ENCODE measurements around the gene FOXK1. TPM values are rescaled to one million over a fixed set of nuclear protein-coding genes. Genes with fewer than 3 reads are reported as not detected.

Gene FOXK1
- total RNA-seq, 4 donors from 2014 or later = 9.6 to 35.0 (median 12.5) TPM

- no peak for TF ChIP-seq CTCF (IDR thresholded peaks at IDR 0.05; ENCODE audit: low read depth)
Observed at GRCh38 chr7:4760952-4761351, 78.9 kb downstream of the FOXK1 start.

- TF ChIP-seq CTCF (IDR thresholded peaks at IDR 0.05; ENCODE audit: low read depth) = no peak
Observed at GRCh38 chr7:4762121-4763055, 80.3 kb downstream of the FOXK1 start.

GRCh38 chr7:4763091-4763793 is 81.1 kb downstream of the FOXK1 start:
- no peak for TF ChIP-seq CTCF (IDR thresholded peaks at IDR 0.05; ENCODE audit: low read depth)

- TF ChIP-seq CTCF (IDR thresholded peaks at IDR 0.05; ENCODE audit: low read depth) = no peak
Observed at GRCh38 chr7:4763794-4764185, 81.7 kb downstream of the FOXK1 start.

- no peak for TF ChIP-seq CTCF (IDR thresholded peaks at IDR 0.05; ENCODE audit: low read depth)
Observed at GRCh38 chr7:4764402-4765007, 82.4 kb downstream of the FOXK1 start.

- TF ChIP-seq CTCF (IDR thresholded peaks at IDR 0.05; ENCODE audit: low read depth) = no peak
Observed at GRCh38 chr7:4765776-4766490, 83.8 kb downstream of the FOXK1 start.
